Bone marrow (tissue), 2 donors: ENCODE data around the gene WNK2.

Experiments used
- DNase-seq, 2 donors: peaks; one replicate each; lab custom pipeline; 2025; lab: John Stamatoyannopoulos, UW

The WNK2 gene

DNA sequence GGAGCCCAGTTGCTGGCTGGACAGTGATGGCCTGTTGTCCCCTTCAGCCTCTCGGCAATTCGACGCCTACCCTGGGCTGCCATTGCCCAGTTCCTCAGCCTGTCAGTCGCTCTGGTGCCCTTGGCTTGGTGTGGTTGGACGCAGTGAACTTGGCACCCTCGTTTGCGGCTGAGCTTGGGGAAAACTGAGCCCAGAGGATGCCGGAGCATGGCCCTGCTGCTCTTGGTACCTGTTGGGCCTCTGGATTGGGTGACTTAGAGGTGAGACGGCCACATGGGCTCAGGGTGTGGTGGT lies 16.5 kb downstream of the WNK2 start:
- DNase-seq: no peak

DNA sequence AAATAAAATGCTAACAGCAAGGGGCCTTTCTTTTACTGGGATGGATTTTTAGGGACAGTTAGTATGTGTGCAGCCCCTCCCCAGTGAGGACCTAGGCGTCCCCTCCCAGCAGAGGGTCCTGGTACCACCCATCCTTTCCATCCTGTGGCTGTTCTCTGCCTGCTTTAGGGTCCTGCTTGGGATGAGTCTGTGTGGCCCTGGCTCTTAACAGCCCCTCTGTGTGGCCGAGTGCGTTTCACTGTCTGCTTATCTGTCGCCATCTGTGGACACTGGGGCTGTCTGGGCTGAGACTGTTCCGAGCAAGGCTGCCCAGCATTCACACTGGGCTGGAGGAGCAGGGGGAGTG lies 17.0 kb downstream of the WNK2 start:
- no peak for DNase-seq

DNA sequence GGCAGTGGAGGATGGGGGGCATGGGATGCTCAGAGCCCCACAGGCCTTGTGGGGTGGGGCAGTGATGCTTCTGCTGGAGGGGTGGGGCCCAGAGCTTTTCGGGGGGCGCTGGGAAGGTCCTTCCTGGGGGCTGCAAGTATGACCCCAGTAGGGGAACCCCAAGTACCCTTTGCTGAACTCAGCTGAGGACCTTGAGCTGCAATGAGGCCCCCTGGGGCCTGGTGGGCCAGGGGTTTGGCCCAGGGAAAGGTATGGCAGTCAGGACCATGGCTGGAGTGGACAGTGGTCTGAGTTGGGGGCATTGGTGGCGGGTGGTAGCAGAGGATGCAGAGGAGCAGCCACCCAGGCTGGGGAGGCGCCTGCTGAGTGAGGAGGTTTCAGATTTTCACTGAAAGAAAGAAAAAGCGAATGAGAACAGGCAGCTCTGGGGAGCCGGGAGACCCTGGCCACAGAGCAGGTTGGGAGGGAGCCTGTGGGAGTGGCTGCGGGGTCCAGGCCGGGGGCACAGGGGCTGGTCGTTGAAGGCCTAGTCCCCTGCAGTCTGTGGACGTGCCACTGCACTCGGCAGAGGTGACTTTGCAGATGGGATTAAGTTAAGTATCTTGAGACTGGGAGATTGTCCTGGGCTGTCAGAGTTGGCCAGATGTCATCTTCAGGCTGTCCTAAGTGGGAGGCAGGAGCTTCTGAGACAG lies 19.2 kb downstream of the WNK2 start:
- no peak for DNase-seq

DNA sequence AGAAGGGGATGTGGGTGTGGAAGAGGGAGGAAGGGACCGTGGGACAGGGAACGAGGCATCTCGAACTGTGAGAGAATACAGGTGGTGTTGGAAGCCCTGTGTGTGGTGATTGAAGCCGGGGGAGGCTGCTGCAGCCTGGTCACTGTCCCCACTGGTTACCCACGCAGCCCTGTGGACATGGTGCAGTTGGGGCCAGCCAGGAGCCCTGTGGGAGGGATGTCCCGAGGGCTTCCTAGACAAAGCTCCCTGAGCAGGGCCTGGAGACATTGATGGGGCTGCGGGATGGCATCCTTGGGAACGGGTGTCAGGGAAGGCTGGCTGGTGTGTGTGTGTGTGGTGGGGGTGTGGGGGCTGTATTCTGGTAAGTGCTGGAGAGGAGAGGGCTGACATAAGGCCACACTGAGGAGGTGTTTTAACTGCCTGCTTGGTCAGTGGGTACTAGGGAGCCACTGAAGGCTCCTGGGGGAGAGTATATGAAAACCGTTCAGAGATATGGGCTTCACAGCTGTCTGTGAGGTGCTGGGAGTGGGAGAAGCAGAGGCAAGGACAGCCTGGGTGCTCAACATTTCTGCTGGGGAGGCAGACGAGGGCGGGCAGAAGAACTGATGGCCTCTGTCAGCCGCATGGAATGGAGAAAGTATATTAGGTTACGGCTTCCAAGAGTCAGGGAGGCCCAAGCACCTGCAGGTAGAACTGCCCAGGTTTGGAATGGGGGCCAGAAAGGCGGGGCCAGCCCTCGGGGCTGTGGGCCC lies 20.0 kb downstream of the WNK2 start:
- DNase-seq: no peak

DNA sequence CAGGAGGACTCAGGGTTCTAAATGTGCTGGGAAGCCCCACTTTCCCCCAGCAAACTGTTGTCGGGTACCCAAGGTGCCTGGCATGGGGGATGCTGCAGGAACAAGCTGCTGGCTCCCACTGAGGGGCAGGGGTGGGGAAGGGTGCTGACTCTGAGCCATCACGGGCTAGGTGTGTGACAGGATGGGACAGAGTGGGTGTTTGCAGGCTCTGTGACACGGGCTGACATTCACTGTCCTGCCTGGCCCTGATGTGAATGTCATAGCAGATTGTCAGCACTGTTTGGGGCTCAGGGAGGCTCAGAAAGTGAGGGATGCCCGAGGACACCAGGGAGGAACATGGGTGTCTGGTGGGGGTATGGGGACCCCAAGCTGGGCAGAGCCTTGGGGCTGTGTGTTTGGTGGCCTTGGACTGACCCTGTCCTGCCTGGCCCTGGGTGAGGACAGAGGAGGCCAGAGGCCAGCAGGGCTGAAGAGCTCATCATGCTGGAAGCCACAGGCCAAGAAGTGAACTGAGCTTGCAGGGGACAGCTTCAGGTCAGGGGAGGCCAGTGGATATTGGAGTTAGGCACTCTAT lies 20.6 kb downstream of the WNK2 start:
- DNase-seq: no peak

DNA sequence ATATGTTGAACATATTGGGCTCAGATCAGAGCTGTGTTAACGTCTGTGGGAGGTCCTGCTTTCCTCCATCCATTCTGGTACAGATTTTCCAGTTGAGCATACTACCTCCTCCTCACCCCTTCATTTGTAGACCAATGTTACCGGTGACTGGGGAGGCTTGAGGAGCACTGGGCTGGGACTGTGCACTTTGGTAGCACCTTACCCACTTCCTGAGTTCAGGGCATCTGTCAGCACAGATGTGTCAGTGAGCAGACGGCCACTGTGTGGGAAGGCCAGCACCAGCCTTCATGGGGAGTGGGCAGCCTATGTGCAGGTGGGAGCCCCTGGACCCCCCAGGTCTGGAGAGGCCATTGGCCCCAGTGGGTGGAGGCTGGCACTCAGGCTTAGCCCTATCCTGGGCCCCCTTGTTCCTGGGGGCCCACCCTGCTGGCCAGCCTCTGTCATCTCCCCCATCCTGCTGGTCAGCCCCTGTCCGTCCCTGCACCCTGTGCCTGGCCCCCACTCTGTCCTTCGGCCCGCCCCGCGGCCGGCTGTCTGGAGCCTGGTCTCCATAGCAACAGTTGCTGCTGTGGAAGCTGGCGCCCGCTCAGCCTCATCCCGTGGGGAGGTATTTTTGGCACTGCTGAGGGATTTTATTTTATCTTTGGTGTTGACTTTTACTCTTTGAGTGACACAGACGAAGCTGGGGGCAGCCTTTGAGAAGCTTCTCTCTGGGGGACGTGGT lies 21.3 kb downstream of the WNK2 start:
- DNase-seq: no peak

DNA sequence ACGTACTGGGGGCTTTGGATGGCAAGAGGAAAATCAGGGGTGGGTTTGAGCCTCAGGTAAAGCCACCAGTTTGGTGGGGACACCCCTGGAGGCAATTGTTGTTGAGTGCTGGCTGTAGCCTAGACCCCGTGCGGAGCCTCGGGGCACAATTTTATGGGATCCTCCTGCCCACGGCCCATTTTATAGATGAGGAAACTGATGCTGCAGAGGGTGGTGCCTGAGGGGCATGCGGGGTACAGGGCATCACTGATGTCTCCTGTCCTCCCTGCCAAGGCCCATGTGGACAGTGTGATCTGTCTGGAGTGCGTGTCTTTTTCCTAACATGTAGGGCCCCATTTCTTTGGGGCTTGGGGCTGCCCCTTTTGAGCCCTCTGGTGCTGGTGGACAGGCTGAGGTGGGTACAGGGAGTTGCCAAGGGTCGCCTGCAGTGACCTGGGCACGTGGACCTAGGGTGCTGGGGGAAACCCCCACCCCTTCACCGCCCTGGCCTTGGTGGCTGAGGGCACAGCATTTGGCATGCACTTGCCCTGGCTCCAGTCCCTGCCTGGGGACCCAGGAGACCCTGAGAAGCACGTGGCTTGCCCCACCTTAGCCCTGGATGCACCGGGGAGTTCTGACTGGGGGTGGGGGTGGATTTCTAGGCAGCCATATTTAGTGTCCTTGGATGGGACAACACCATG lies 22.1 kb downstream of the WNK2 start:
- DNase-seq: no peak

DNA sequence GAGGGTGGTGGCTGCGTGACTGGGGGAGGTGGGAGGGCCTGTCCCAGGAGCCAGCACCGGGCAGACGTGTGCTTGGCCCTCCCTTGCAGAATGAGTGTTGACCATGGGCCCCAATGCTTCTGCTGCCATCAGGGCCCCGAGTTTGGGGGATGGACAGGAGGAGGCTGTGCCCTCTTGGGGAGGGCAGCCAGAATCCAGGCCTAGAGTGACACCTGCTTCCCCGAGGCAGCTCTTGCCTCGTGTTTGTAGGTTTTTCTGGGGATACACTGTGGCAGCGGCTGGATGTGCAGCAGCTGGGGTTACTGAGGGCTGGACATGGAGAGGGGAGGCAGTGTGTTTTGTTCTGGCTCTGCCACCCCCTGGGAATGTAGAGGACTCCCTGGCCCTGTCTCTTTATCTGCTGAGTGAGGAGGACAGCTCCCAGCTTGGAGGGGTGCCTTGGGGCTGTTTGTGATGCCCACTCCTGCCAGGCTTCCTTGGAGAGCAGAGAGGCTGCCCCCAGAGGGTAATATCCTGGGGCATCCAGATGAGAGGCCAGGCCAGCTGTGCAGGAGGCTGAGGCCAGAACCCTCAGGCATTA lies 22.7 kb downstream of the WNK2 start:
- no peak for DNase-seq

DNA sequence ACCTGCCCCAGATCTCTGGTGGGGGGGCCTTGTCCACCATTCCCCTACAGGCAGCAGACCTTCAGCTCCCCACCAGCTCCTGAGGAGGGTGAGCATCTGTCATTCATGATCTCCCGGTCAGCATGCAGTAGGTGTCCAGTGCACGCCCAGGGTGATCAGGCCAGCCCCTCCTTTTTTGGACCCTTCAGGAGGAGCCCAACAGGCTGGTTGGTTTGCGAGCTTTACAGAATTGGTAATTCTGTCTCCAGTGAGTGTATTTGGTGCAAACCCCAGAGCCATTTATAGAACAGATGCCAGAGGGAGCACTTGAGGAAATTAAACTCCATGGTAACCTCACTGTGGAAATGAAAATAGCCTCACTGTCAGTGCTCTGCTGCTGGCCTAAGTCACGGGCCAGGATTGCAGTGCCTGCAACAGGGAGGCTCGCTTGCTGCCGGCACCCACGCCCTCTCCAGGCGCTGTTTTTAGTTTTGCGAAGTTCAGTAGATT lies 23.4 kb downstream of the WNK2 start:
- no peak for DNase-seq

DNA sequence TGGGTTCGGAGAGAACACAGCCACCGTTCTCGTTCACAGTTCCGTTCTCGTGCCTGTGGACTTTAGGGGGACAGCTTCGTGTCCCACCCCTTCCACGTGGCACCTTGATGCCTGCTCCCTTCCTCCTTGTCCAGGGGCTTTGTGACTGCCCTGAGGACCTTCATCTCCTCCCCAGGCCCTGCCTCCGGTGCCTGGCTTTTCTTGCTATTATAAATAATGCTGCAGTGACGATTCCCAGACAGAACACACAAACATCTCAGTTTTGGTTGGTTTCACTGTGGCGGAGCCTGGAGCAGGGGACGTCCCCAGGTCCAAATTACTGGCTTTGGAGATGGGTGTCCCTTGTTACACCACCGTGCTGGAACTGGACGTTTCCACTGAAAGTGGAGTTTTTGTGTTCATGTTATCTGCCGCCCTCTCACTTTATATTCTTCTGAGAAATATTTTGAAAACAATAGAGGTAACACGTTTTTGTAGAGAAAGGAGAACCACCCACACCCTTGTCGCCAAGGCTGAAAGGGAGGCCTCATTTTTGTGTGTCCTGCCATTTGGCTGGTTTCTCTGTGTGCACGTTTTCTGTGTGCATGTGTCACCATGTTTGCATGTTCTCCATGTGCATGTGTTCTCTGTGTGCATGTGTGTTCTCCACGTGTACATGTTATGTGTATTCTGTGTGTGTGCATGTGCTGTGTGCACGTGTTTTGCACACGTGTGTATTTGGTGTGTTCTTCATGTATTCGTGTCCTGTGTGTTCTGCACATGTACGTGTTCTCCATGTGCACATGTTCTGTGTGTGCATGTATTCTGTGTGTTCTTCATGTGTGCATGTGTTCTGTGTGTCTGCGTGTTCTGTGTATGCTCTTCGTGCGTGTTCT lies 24.2 kb downstream of the WNK2 start:
- DNase-seq: no peak

DNA sequence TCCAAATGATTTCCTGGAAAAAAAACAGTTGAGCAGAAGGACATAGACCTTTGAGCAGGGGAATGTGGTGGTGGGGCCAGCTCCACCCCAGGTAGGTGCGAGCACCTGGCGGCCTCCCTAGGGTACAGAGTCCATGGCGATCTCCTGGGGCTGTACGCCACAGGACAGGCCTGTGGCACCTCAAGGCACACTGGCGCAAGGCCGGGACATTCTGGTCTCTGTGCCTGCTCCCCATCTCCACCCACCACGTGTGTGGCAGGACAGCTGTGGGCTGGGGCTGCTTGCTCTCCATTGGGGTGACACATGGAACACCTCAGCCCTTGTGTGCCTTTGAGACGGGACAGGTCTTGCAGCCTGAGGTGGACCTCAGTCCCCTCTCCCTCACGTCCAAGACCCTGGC lies 25.2 kb downstream of the WNK2 start:
- no peak for DNase-seq

DNA sequence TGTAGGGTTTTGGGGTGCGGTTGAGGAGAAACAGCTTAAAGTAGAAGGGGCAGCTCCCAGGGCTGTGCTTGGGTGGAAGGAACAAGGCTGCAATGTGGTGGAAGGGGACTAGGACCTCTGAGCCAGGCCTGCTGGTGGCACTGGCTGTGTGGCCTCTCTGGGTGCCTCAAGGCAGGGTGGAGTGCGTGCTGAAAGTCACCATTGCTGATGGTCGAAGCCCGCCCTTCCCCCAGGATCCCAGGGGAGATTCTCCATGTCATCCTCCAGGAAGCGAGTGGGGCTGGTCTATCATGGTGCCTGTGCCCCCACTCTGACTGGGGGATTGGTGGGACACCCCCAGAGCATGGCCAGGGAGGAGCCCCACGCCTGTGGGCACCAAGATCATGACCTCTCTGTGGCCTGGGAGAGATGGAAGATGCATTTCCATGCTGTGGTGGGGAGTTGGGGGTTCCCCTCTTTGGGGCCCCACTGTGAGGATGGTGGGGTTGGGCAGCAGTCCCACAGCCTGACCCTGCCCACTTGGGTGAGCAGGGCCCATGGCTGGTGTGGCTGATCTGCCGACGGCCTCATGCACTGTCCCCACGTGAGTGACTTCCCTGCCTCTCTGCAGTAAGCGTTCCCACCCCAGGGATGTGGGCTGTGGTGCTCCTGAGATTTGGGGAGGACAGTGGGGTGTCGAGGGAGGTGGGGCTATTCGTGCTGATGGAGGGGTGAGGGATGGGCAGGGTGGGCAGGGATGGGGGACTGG lies 25.8 kb downstream of the WNK2 start:
- DNase-seq: no peak

DNA sequence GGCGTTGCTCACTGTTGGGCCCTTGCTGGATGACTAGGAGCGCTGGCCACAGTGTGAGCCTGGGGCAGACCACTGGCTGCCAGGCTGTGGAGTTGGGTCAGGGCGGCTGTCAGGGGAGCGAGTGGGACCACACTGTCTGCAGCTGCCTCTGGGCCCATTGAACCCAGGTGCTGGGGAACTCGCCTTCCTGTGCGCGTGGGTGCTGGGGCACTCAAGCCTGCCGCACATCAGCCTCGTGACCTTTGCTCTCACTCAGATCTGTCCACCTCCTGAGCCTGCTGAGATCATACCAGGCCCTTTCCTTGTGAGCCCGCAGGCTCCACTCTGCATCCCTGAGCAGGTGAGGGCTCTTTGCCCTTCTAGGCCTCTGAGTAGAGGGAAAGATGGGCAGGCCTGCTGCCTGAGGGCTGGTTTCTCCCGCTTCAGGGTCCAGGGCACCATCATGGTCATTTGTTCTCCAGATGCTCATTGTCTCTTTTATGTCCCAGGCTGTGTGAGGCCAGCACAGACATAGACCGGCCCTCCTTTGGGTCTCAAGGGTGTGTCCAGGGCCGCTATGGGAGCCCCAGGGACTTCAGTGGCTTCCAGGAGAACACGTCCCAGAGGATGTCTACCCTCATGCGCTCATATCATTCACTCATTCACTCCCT lies 26.5 kb downstream of the WNK2 start:
- no peak for DNase-seq

DNA sequence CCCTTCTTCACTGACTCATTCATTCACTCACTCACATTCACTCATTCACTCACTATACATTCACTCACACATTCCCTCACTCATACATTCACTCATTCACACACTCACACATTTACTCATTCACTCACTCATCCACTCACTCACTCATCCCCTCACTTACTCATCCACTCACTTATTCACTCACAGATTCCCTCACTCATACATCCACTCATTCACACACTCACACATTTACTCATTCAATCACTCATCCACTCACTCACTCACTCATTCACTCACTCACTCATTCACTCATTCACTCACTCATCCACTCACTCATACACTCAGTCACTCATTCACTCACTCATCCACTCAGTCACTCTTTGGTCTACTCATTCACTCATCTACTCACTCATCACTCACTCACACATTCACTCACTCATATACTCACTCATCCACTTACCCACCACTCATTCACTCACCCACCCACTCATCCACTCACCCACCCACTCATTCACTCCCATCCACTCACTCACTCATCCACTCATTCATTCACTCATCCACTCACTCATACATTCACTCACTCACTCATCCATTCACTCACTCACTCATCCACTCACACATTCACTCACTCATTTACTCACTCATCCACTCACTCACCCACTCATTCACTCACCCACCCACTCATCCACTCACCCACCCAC lies 27.2 kb downstream of the WNK2 start:
- no peak for DNase-seq

DNA sequence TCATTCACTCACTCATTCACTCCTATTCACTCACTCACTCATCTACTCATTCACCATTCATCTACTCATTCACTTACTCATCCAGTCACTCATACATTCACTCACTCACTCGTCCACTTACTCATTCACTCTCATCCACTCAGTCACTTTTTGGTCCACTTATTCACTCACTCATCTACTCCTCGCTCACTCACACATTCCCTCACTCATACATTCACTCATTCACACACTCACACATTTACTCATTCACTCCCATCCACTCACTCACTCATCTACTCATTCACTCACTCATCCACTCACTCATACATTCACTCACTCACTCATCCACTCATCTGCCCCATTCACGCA lies 27.7 kb downstream of the WNK2 start:
- no peak for DNase-seq

DNA sequence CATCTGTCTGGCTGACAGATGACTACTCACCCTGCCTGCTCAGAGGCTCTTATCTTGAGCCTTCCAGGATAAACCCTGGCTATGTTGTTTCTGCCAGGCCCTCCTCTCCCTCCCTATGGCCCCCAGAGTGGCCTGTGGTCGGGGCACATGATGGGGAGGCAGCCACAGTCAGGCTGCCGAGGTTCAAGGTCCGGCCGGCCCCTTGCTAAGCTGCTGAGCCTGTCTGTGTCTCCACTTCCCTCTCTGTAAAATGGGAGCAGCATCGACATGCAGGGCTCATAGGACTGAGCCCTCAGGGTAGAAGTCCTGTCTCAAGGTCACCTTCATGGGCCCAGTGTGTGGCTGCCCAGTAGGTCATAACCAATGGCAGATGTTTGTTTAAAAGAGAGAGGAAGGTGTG lies 28.5 kb downstream of the WNK2 start:
- no peak for DNase-seq

DNA sequence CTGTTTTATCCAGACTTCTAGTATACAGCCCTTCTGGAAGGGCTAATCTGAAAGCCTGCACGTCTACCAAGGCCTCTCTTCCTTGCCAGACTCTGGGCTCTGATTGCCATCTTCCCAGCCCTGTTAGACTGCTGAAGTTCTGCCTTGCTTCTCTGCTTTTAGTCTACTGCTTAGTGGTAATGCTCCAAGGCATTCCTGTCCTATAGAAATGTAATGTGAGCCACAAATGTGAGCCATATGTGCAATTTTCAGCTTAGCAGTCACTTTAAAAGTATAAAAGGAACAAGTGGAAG lies 32.1 kb downstream of the WNK2 start:
- no peak for DNase-seq

DNA sequence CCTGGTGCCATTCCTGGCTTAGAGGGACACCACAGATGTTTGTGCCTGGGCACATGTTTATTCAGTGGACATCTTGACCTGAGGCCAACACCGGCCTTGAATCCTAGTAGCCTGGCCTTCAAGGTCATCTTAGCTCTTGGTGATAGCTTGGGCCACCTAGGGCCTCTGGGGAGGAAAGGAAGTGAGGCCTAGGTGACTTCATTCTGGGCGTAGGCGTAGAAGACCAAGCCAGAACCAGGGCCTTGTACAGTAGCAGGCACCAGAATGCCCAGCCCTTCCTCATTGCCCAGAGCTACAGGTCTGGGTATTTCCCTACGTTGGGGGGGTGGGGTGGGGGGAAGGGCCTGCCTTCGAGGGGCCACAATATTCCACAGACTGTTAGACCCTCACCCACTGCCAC lies 33.8 kb downstream of the WNK2 start:
- DNase-seq: no peak

DNA sequence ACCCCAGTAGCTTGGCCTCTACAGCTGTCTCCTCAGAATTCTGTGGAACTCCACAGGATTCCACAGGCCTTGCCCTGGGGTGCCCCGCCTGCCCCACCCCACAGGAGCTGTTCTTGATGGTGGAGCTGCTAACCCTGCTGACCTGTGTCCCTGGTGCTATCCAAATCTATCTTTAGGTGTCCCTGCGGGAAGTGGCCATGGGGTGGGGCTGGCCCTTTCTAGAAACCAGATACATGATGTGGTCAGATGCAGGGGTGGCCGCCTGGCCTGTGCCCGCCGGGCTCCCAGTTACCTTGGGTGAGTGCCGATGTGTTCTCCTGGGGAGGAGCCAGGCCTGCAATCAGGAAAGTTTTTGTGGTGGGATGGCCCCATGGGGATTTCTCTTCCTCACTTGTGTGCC lies 34.2 kb downstream of the WNK2 start:
- no peak for DNase-seq
